Adrenal gland (tissue), 12 donors: ENCODE measurements around the gene LAMC3. TPM values are rescaled to one million over a fixed set of nuclear protein-coding genes. Genes with fewer than 3 reads are reported as not detected.

Experiments
- DNase-seq, 7 donors: peaks; one replicate each; pipeline ENCODE4 v3.0.0-alpha.2; 2019 to 2020
- H3K27ac ChIP-seq, 5 donors: fragments of 200-600 bp; sonication (generic) in 4 of 5; 1 replicate in 3 of 5; 2 replicates in 2 of 5; pipeline versions ENCODE4 v1.5.1 to v1.8.0; 2016 to 2020; ENCODE audit warnings: mild to moderate bottlenecking in 1 of 5
- H3K27me3 ChIP-seq: fragments of 200-600 bp; 2 replicates; pipeline ENCODE4 v1.8.0; 2021
- H3K36me3 ChIP-seq, 2 donors: fragments of 200-600 bp; replicated peaks in 1 of 2; 1 replicate in 1 of 2; 2 replicates in 1 of 2; pipeline versions ENCODE4 v1.5.1 to v1.8.0; 2018 to 2022
- H3K4me1 ChIP-seq, 2 donors: fragments of 200-600 bp; replicated peaks in 1 of 2; 1 replicate in 1 of 2; 2 replicates in 1 of 2; pipeline versions ENCODE4 v1.5.1 to v1.8.0; 2018 to 2021
- H3K4me3 ChIP-seq, 4 donors: fragments of 200-600 bp; sonication (generic) in 3 of 4; one replicate each; pipeline ENCODE4 v1.5.1; 2016 to 2018
- H3K9me3 ChIP-seq, 3 donors: fragments of 200-600 bp; sonication (generic) in 1 of 3; replicated peaks in 1 of 3; 1 replicate in 2 of 3; 2 replicates in 1 of 3; pipeline versions ENCODE4 v1.5.1 to v1.8.0; 2016 to 2021
- POLR2A ChIP-seq, 2 donors: fragments of 450-650 bp; IDR thresholded peaks; one replicate each; pipeline ENCODE4 v1.6.1; 2017; ENCODE audit warnings: antibody characterized with exemption in 2 of 2, mild to moderate bottlenecking in 2 of 2, moderate library complexity in 1 of 2
- WGBS, 4 donors: extraction: QIAGEN DNeasy Blood & Tissue Kit in 2 of 4; methylation state at CpG; one replicate each; pipeline versions ENCODE4 v1.1.5 to v1.1.7; 2013 to 2017; 5-methylcytosine and 5-hydroxymethylcytosine counted together
- intact Hi-C, 2 donors: fragments of 100-400 bp; cut with DNase I; formaldehyde crosslinking; loops; one replicate each; pipeline versions ENCODE4 v1.14.1 to v1.15.0; 2022 to 2023
- polyA plus RNA-seq, 3 donors: library from polyadenylated mRNA; stranded (reverse); fragments of 200-250 nt in 2 of 3; fragments of 350-450 nt in 1 of 3; fragmentation: Illumina TruSeq in 1 of 3; extraction: RNeasy Lipid Tissue Mini Kit (QIAGEN cat#74804) in 1 of 3; gene quantifications; one replicate each; pipeline ENCODE4 v1.2.3, GENCODE V29; 2013 to 2014
- total RNA-seq, 9 donors: library from RNA; depleted of rRNA in 4 of 9; stranded (reverse); fragments of >200 nt in 4 of 9; fragments of 120-200 nt in 1 of 9; fragmentation: NEBNext Ultra II Directional in 1 of 9; extraction: Animal tissue kit (Norgen Biotek cat#: 25700) in 1 of 9; gene quantifications; one replicate each; pipeline versions ENCODE4 v1.1.0 to v1.2.4, GENCODE V29; 2013 to 2023
- TF ChIP-seq, protein P1 (sequence below), 6 experiments: fragments of 450-650 bp in 4 of 6; fragments of 200-600 bp in 2 of 6; sonication (generic) in 1 of 6; IDR thresholded peaks; 1 replicate in 5 of 6; 2 replicates in 1 of 6; pipeline versions ENCODE4 v1.5.1 to v1.8.0; 2016 to 2021; ENCODE audit warnings: antibody characterized with exemption in 6 of 6, mild to moderate bottlenecking in 2 of 6, moderate library complexity in 1 of 6
- donor health status: healthy with polysubstance abuse.
- donor health status: Bipolar disorder and iron deficiency.
- donor health status: DM: yes; HTN: yes; CAD: no.
- donor health status: DM: no; HTN: no; CAD: no.
- donor health status: DM: no; HTN: no; CAD: no.
- donor health status: DM: yes; HTN: yes; CAD: no.

Gene LAMC3
- total and polyA plus RNA-seq, 12 donors, result 3.3 to 125 (median 49.7) TPM

DNA sequence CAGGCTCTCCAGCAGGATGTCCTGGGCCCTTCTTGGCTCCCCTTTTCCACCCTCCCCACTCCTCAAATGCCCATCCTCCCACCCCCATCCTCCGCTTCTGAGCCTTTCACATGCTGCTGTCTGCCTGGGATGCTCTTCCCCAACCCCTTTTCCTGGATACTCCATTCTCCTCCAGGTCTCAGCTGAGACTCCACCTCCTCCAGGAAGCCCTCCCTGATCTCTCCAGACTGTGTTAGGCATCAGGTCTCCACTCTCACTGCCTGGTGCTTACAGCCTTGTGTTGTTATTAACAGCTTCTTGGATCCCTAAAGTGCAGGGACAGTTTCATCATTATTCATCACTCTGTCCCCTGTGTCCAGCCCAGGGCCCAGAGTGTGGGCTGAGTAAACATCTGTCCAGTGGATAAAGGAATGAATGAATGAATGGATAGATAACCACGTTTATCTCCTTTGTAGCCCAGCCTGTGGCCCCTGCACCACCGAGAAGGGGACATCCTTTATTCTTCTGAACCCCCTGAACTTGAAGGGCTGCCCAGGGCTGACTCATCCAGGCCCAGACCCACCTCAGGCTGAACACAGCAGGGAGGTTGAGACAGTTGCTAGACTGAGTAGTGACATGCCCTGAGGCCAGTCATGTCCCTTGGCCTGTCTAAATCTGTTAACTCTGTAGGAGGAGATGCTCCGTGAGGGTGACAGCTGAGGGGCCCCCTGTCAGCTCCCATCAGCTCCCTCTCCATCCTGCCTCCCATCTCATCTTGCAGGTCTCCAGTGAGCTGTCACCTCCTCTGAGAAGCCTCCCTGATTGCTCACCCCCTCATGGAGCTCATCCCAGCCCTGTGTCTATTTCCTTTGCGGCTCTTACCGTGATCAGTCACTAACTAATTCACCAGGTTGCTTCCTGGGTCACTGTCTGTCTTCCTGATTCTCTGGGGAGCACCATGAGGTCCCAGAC is 14.6 kb upstream of the LAMC3 start:
- no peak for TF ChIP-seq POLR2A (IDR thresholded peaks at IDR 0.05)
- TF ChIP-seq, protein P1, sequence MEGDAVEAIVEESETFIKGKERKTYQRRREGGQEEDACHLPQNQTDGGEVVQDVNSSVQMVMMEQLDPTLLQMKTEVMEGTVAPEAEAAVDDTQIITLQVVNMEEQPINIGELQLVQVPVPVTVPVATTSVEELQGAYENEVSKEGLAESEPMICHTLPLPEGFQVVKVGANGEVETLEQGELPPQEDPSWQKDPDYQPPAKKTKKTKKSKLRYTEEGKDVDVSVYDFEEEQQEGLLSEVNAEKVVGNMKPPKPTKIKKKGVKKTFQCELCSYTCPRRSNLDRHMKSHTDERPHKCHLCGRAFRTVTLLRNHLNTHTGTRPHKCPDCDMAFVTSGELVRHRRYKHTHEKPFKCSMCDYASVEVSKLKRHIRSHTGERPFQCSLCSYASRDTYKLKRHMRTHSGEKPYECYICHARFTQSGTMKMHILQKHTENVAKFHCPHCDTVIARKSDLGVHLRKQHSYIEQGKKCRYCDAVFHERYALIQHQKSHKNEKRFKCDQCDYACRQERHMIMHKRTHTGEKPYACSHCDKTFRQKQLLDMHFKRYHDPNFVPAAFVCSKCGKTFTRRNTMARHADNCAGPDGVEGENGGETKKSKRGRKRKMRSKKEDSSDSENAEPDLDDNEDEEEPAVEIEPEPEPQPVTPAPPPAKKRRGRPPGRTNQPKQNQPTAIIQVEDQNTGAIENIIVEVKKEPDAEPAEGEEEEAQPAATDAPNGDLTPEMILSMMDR (IDR thresholded peaks at IDR 0.05), result no peak
- 67 to 81% (median 71%) methylated on average over 5 to 6 of the region's 6 CpGs for WGBS, 4 donors
- Histone ChIP-seq H3K27ac (no peak overlapping the region), H3K9me3 (no peaks in the 10 kb centered on the region), H3K36me3 (no peaks in the 10 kb centered on the region), H3K4me1 (peaks cover 5 to 10% of the 10 kb centered on the region in 2 donors), H3K4me3 (no peak overlapping the region), H3K27me3 (no peaks in the 10 kb centered on the region)
- intact Hi-C loops, result loop anchor here in 1 of 2 donors (5.0 kb wide), 2 partner anchors 122 to 287 kb away; no protein-coding TSS in a partner anchor
- no peak for DNase-seq

DNA sequence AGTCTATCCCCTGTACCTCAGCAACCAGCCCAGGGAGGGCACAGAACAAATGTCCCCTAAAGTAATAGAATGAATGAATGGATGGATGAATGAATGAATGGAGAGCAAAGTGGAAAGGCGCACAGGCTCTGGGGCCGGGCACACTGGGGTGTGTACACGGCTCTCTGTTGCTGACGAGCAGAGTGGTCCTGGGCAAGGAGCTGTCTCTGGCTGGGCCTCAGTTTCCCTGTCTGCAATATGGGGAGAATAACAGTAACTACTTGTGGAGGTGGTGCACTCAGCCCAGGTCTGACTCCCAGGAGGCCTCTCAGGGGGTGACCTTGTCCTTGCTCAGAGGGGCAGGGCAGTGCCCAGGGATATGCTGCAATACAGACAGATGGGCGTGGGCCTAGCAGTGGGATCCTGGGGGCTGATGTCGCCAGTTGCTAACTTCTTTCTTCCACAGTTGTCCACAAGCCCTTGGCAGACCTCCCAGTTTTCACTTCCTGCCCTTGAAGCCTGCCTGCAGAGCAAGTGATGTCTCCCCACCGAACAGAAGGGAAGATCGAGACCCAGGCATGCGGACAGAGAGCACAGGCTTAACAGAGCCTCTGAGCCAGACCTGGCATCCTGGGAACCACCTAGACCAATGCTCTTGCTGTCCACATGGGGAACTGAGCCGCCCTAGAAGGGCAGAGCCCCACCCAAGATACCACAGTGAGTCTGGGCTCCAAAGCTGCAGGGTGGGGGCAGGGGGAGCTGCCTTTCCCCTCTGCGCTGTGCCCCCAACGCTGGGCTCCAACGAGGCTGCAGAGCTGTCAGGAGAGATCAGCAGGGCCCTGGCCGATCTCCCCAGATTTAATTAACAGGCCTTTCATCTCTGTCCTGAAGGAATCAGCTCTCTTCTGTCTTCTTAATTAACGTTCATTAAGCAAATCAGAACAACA is 13.6 kb upstream of the LAMC3 start:
- no peaks in the 10 kb centered on the region for H3K36me3 ChIP-seq
- TF ChIP-seq POLR2A (IDR thresholded peaks at IDR 0.05), result no peak
- TF ChIP-seq, protein P1 (IDR thresholded peaks at IDR 0.05), result no peak
- H3K9me3 ChIP-seq, result no peaks in the 10 kb centered on the region
- no peak overlapping the region for H3K4me3 ChIP-seq
- 39 to 61% (median 45%) methylated on average over 7 to 15 of the region's 15 CpGs for WGBS, 4 donors
- peaks cover 5 to 10% of the 10 kb centered on the region in 2 donors for H3K4me1 ChIP-seq
- no peak overlapping the region for H3K27ac ChIP-seq
- no peaks in the 10 kb centered on the region for H3K27me3 ChIP-seq
- peak in 6 of 7 donors; percentile 62 to 75 (median 70) for DNase-seq
- intact Hi-C loops, result loop anchor here in 1 of 2 donors (5.0 kb wide), 2 partner anchors 123 to 288 kb away; no protein-coding TSS in a partner anchor

DNA sequence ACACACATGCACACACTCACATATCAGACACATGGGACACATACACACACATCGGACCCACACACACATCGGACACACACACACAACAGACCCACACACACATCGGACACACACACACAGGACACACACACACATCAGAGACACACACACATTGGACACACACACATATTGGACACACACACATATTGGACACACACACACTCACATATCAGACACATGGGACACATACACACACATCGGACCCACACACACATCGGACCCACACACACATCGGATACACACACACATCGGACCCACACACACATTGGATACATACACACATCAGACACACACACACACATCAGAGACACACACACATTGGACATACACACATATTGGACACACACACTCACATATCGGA is 12.8 kb upstream of the LAMC3 start:
- H3K36me3 ChIP-seq, result no peaks in the 10 kb centered on the region
- no peak for TF ChIP-seq POLR2A (IDR thresholded peaks at IDR 0.05)
- TF ChIP-seq, protein P1 (IDR thresholded peaks at IDR 0.05), result no peak
- no peak overlapping the region for H3K4me3 ChIP-seq
- no peak for DNase-seq
- intact Hi-C loops, result loop anchor here in 1 of 2 donors (5.0 kb wide), 2 partner anchors 124 to 289 kb away; no protein-coding TSS in a partner anchor
- H3K9me3 ChIP-seq, result no peaks in the 10 kb centered on the region
- no peak overlapping the region for H3K27ac ChIP-seq
- 84 to 94% (median 92%) methylated on average over 8 of the region's 8 CpGs for WGBS, 4 donors
- H3K4me1 ChIP-seq, result peaks cover 5 to 10% of the 10 kb centered on the region in 2 donors
- no peaks in the 10 kb centered on the region for H3K27me3 ChIP-seq
